ENCODE measurements around the gene C3.

The C3 gene

GRCh38 chr19:6731822-6732221, 11.4 kb upstream of the C3 start:
- Histone ChIP-seq H3K27me3 (ENCODE audit: control insufficient read depth in 1 of 2, insufficient read depth in 2 of 2, low read length in 2 of 2) (no peaks in the 10 kb centered on the region), H3K4me3 (ENCODE audit: low read depth in 1 of 2, low read length in 2 of 2) (no peak overlapping the region), H3K36me3 (ENCODE audit: control insufficient read depth in 1 of 2, insufficient read depth in 2 of 2, low read length in 2 of 2) (peaks cover 15 to 22% of the 10 kb centered on the region in 2 donors), H3K9ac (ENCODE audit: low read depth in 1 of 2, low read length in 2 of 2) (no peak overlapping the region), H3K9me3 (ENCODE audit: control insufficient read depth in 1 of 2, low read length in 2 of 2) (no peaks in the 10 kb centered on the region), H3K27ac (ENCODE audit: low read depth, low read length) (no peak overlapping the region), H3K4me1 (ENCODE audit: control insufficient read depth in 1 of 2, insufficient read depth in 2 of 2, low read length in 2 of 2) (peaks cover 15 to 19% of the 10 kb centered on the region in 2 donors)

- Histone ChIP-seq H3K27me3 (ENCODE audit: control insufficient read depth in 1 of 2, insufficient read depth in 2 of 2, low read length in 2 of 2) (no peaks in the 10 kb centered on the region), H3K4me3 (ENCODE audit: low read depth in 1 of 2, low read length in 2 of 2) (no peak overlapping the region), H3K4me1 (ENCODE audit: control insufficient read depth in 1 of 2, insufficient read depth in 2 of 2, low read length in 2 of 2) (peaks cover 13 to 17% of the 10 kb centered on the region in 2 donors), H3K9me3 (ENCODE audit: control insufficient read depth in 1 of 2, low read length in 2 of 2) (no peaks in the 10 kb centered on the region), H3K9ac (ENCODE audit: low read depth in 1 of 2, low read length in 2 of 2) (no peak overlapping the region), H3K27ac (ENCODE audit: low read depth, low read length) (no peak overlapping the region), H3K36me3 (ENCODE audit: control insufficient read depth in 1 of 2, insufficient read depth in 2 of 2, low read length in 2 of 2) (peaks cover 15 to 22% of the 10 kb centered on the region in 2 donors)
Measured at GRCh38 chr19:6730941-6731670, 10.7 kb upstream of the C3 start.

- H3K36me3 ChIP-seq (ENCODE audit: control insufficient read depth in 1 of 2, insufficient read depth in 2 of 2, low read length in 2 of 2), result peaks cover 13 to 22% of the 10 kb centered on the region in 2 donors
- no peaks in the 10 kb centered on the region for H3K9me3 ChIP-seq (ENCODE audit: control insufficient read depth in 1 of 2, low read length in 2 of 2)
- no peaks in the 10 kb centered on the region for H3K27me3 ChIP-seq (ENCODE audit: control insufficient read depth in 1 of 2, insufficient read depth in 2 of 2, low read length in 2 of 2)
- peak overlapping the region; percentile 68 to 71 for H3K4me3 ChIP-seq (ENCODE audit: low read depth in 1 of 2, low read length in 2 of 2)
- H3K27ac ChIP-seq (ENCODE audit: low read depth, low read length), result peak overlapping the region; percentile 42
- H3K4me1 ChIP-seq (ENCODE audit: control insufficient read depth in 1 of 2, insufficient read depth in 2 of 2, low read length in 2 of 2), result peaks cover 13 to 14% of the 10 kb centered on the region in 2 donors
- H3K9ac ChIP-seq (ENCODE audit: low read depth in 1 of 2, low read length in 2 of 2), result peak overlapping the region; percentile 26 to 75
Measured at GRCh38 chr19:6730153-6730804, 9.8 kb upstream of the C3 start.

- H3K36me3 ChIP-seq (ENCODE audit: control insufficient read depth in 1 of 2, insufficient read depth in 2 of 2, low read length in 2 of 2), result peaks cover 13 to 22% of the 10 kb centered on the region in 2 donors
- no peaks in the 10 kb centered on the region for H3K27me3 ChIP-seq (ENCODE audit: control insufficient read depth in 1 of 2, insufficient read depth in 2 of 2, low read length in 2 of 2)
- H3K9ac ChIP-seq (ENCODE audit: low read depth in 1 of 2, low read length in 2 of 2), result peak overlapping the region; percentile 26 to 75
- no peak overlapping the region for H3K27ac ChIP-seq (ENCODE audit: low read depth, low read length)
- H3K9me3 ChIP-seq (ENCODE audit: control insufficient read depth in 1 of 2, low read length in 2 of 2), result no peaks in the 10 kb centered on the region
- peak overlapping the region; percentile 68 to 71 for H3K4me3 ChIP-seq (ENCODE audit: low read depth in 1 of 2, low read length in 2 of 2)
- H3K4me1 ChIP-seq (ENCODE audit: control insufficient read depth in 1 of 2, insufficient read depth in 2 of 2, low read length in 2 of 2), result peaks cover 12 to 15% of the 10 kb centered on the region in 2 donors
Measured at GRCh38 chr19:6729573-6730152, 9.2 kb upstream of the C3 start.

GRCh38 chr19:6728346-6728745, 7.9 kb upstream of the C3 start:
- Histone ChIP-seq H3K9me3 (ENCODE audit: control insufficient read depth in 1 of 2, low read length in 2 of 2) (no peaks in the 10 kb centered on the region), H3K4me1 (ENCODE audit: control insufficient read depth in 1 of 2, insufficient read depth in 2 of 2, low read length in 2 of 2) (peaks cover 12 to 16% of the 10 kb centered on the region in 2 donors), H3K4me3 (ENCODE audit: low read depth in 1 of 2, low read length in 2 of 2) (no peak overlapping the region), H3K27me3 (ENCODE audit: control insufficient read depth in 1 of 2, insufficient read depth in 2 of 2, low read length in 2 of 2) (no peaks in the 10 kb centered on the region), H3K36me3 (ENCODE audit: control insufficient read depth in 1 of 2, insufficient read depth in 2 of 2, low read length in 2 of 2) (peaks cover 13 to 18% of the 10 kb centered on the region in 2 donors), H3K27ac (ENCODE audit: low read depth, low read length) (no peak overlapping the region), H3K9ac (ENCODE audit: low read depth in 1 of 2, low read length in 2 of 2) (no peak overlapping the region)

- H3K4me1 ChIP-seq (ENCODE audit: control insufficient read depth in 1 of 2, insufficient read depth in 2 of 2, low read length in 2 of 2), result peaks cover 18 to 21% of the 10 kb centered on the region in 2 donors
- no peaks in the 10 kb centered on the region for H3K27me3 ChIP-seq (ENCODE audit: control insufficient read depth in 1 of 2, insufficient read depth in 2 of 2, low read length in 2 of 2)
- no peak overlapping the region for H3K4me3 ChIP-seq (ENCODE audit: low read depth in 1 of 2, low read length in 2 of 2)
- H3K36me3 ChIP-seq (ENCODE audit: control insufficient read depth in 1 of 2, insufficient read depth in 2 of 2, low read length in 2 of 2), result no peaks in the 10 kb centered on the region
- H3K9me3 ChIP-seq (ENCODE audit: control insufficient read depth in 1 of 2, low read length in 2 of 2), result no peaks in the 10 kb centered on the region
- no peak overlapping the region for H3K9ac ChIP-seq (ENCODE audit: low read depth in 1 of 2, low read length in 2 of 2)
- H3K27ac ChIP-seq (ENCODE audit: low read depth, low read length), result no peak overlapping the region
Measured at GRCh38 chr19:6725513-6726231, 5.2 kb upstream of the C3 start.

- H3K27ac ChIP-seq (ENCODE audit: low read depth, low read length), result no peak overlapping the region
- no peak overlapping the region for H3K9ac ChIP-seq (ENCODE audit: low read depth in 1 of 2, low read length in 2 of 2)
- H3K9me3 ChIP-seq (ENCODE audit: control insufficient read depth in 1 of 2, low read length in 2 of 2), result no peaks in the 10 kb centered on the region
- no peak overlapping the region for H3K4me3 ChIP-seq (ENCODE audit: low read depth in 1 of 2, low read length in 2 of 2)
- no peaks in the 10 kb centered on the region for H3K36me3 ChIP-seq (ENCODE audit: control insufficient read depth in 1 of 2, insufficient read depth in 2 of 2, low read length in 2 of 2)
- H3K4me1 ChIP-seq (ENCODE audit: control insufficient read depth in 1 of 2, insufficient read depth in 2 of 2, low read length in 2 of 2), result peaks cover 19% of the 10 kb centered on the region in 2 donors
- H3K27me3 ChIP-seq (ENCODE audit: control insufficient read depth in 1 of 2, insufficient read depth in 2 of 2, low read length in 2 of 2), result no peaks in the 10 kb centered on the region
Measured at GRCh38 chr19:6724631-6725492, 4.4 kb upstream of the C3 start.

GRCh38 chr19:6723738-6724137, 3.3 kb upstream of the C3 start:
- no peak overlapping the region for H3K27ac ChIP-seq (ENCODE audit: low read depth, low read length)
- no peak overlapping the region for H3K4me3 ChIP-seq (ENCODE audit: low read depth in 1 of 2, low read length in 2 of 2)
- no peak overlapping the region for H3K9ac ChIP-seq (ENCODE audit: low read depth in 1 of 2, low read length in 2 of 2)
- H3K36me3 ChIP-seq (ENCODE audit: control insufficient read depth in 1 of 2, insufficient read depth in 2 of 2, low read length in 2 of 2), result no peaks in the 10 kb centered on the region
- H3K9me3 ChIP-seq (ENCODE audit: control insufficient read depth in 1 of 2, low read length in 2 of 2), result no peaks in the 10 kb centered on the region
- H3K27me3 ChIP-seq (ENCODE audit: control insufficient read depth in 1 of 2, insufficient read depth in 2 of 2, low read length in 2 of 2), result no peaks in the 10 kb centered on the region
- peaks cover 13 to 15% of the 10 kb centered on the region in 2 donors for H3K4me1 ChIP-seq (ENCODE audit: control insufficient read depth in 1 of 2, insufficient read depth in 2 of 2, low read length in 2 of 2)

GRCh38 chr19:6723108-6723618, 2.7 kb upstream of the C3 start:
- no peak overlapping the region for H3K27ac ChIP-seq (ENCODE audit: low read depth, low read length)
- no peak overlapping the region for H3K4me3 ChIP-seq (ENCODE audit: low read depth in 1 of 2, low read length in 2 of 2)
- no peaks in the 10 kb centered on the region for H3K36me3 ChIP-seq (ENCODE audit: control insufficient read depth in 1 of 2, insufficient read depth in 2 of 2, low read length in 2 of 2)
- H3K9me3 ChIP-seq (ENCODE audit: control insufficient read depth in 1 of 2, low read length in 2 of 2), result no peaks in the 10 kb centered on the region
- H3K9ac ChIP-seq (ENCODE audit: low read depth in 1 of 2, low read length in 2 of 2), result no peak overlapping the region
- H3K27me3 ChIP-seq (ENCODE audit: control insufficient read depth in 1 of 2, insufficient read depth in 2 of 2, low read length in 2 of 2), result no peaks in the 10 kb centered on the region
- peaks cover 12 to 15% of the 10 kb centered on the region in 2 donors for H3K4me1 ChIP-seq (ENCODE audit: control insufficient read depth in 1 of 2, insufficient read depth in 2 of 2, low read length in 2 of 2)

Data from duodenal mucosa (tissue), 2 donors.